HG03139 (cell line): Measurements from ENCODE around the gene PMS2.
A peak's percentile ranks its signal among the peaks of the same experiment; 100 is the strongest.
"Not testable (repeated sequence)": the region's sequence is repeated elsewhere in the genome, so short reads cannot be mapped to it uniquely, and the experiment has no call there.

ENCODE experiments used
- ATAC-seq: cut with Tn5 transposase; IDR thresholded peaks from one replicate; pipeline ENCODE4 v1.9.1; 2021; ENCODE audit not compliant: unreplicated experiment

Gene PMS2

GRCh38 chr7:6008668-6009611 lies at the start of gene PMS2, which contains the start of gene AIMP2:
Gene PMS2, minus strand, starts transcription at chr7:6009049. Its CDS starts 30 bp downstream, at chr7:6009019.
Gene AIMP2, plus strand, starts transcription at chr7:6009272. Its CDS starts 92 bp downstream, at chr7:6009364.
- ATAC-seq: peak; percentile 90

GRCh38 chr7:6057316-6058129 lies 48.7 kb upstream of the PMS2 start:
- ATAC-seq: no peak

GRCh38 chr7:6056616-6057015 lies 47.8 kb upstream of the PMS2 start:
- ATAC-seq: no peak

DNA sequence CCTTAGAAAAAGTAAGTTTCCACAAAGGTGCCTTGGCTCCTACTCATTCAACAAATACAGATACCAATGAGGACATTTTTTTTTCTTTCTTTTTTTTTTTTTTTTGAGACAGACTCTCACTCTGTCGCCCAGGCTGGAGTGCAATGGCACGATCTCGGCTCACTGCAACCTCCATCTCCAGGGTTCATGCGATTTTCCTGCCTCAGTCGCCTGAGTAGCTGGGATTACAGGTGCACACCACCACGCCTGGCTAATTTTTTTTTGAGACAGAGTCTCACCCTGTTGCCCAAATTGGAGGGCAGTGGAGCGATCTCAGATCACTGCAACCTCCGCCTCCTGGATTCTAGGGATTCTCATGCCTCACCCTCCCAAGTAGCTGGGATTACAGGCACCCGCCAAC lies 42.3 kb upstream of the PMS2 start:
- not testable (repeated sequence) for ATAC-seq

- no peak for ATAC-seq
Measured at GRCh38 chr7:6049780-6050179, 40.9 kb upstream of the PMS2 start.

GRCh38 chr7:6035686-6036085 lies 26.8 kb upstream of the PMS2 start:
- no peak for ATAC-seq

DNA sequence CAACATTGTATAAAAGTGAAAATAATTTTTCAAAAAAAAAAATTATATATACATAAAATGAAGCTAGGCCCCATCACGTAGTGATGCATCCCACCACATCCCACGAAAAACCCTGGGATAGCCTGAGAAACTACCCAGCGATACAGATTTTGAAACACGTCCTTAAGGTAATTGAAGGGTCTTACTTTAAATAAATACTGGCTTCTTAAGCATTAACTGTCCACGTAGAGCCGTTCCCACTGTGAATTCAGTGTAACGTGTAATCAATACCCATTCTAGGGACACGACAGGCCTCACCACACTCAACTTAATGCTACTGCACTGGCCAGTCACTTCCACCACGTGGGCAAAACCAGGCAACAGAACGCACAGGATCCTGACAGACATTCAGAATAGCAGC lies 26.3 kb upstream of the PMS2 start:
- no peak for ATAC-seq

DNA sequence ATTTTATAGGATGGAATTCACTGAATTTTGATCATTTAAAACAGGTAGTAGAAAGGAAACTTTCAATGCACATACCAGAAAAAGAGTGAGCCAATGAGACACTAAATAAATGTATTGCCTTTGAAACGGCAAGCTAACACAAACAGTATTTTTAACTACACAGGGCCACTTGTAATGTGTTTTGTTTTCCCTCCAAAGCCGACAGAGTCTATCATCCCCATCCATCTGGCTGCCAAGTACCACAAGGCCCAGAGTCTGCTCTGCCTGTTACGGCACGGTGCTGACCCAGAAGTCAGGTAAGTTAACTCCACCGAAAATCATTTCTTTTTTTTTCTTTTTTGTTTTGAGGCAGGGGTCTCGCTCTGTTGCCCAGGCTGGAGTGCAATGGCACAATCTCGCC lies 23.8 kb upstream of the PMS2 start:
- ATAC-seq: no peak

- no peak for ATAC-seq
Measured at GRCh38 chr7:6032167-6032566, 23.3 kb upstream of the PMS2 start.

GRCh38 chr7:6031567-6031966 lies 22.7 kb upstream of the PMS2 start:
- ATAC-seq: no peak

DNA sequence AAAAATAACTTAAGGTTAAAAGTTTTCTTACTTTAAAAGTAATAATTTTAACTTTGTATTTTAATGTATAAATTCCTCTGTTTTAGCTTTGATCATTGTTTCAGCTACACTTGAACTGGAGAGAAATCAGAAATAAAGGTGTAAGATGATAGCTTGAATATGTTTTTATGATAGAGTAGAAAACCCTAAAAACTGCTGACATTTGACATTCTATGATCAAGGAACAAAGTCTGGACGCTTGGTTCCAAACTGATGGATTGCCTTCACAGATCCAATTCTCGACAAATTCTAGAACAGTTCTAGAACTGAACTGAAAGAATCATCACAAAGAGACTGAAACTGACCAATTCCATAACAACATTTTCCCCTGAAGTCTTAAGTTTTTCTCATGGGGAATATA lies 22.1 kb upstream of the PMS2 start, which contains the start of gene ANKRD61:
Gene ANKRD61, plus strand, starts transcription at position 389 of the 400 bp plus-strand sequence. Its CDS starts 0 bp downstream, at position 389.
- no peak for ATAC-seq

DNA sequence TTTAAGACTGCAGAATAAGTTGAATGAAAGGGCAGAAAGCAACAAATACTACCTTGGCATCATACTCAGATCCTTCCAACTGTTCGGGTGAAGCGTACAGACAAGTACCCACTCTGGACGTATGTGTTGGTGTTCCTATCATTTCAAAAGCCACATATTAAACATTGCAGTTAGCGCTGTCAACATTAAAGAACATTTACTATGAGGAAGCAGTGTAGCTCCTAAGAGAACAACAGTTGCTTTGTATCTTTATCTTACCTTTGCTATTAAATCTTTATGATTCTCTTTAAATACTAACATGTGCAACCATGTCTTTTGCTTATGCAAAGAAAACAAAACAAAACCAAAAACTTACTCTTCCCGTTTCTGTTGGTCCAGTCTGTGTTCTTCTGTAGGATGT lies 19.7 kb upstream of the PMS2 start:
- no peak for ATAC-seq

- ATAC-seq: no peak
Measured at GRCh38 chr7:6027806-6028365, 19.0 kb upstream of the PMS2 start.

GRCh38 chr7:6026820-6027311 lies 18.0 kb upstream of the PMS2 start:
- no peak for ATAC-seq

- peak; percentile 90 for ATAC-seq
Measured at GRCh38 chr7:6026011-6026819, 17.4 kb upstream of the PMS2 start.

GRCh38 chr7:6023974-6024435 lies 15.2 kb upstream of the PMS2 start:
- no peak for ATAC-seq

- no peak for ATAC-seq
Measured at GRCh38 chr7:6022707-6023106, 13.9 kb upstream of the PMS2 start.

GRCh38 chr7:6020371-6021286 lies 11.8 kb upstream of the PMS2 start:
- ATAC-seq: no peak

GRCh38 chr7:6016653-6016966 lies 7.8 kb upstream of the PMS2 start:
- no peak for ATAC-seq
